Skeletal muscle satellite cell (primary cell): ENCODE results near the gene FBXW11.

Experiments used
- H3K27me3 ChIP-seq: 2 replicates; pipeline ENCODE4 v1.7.0; 2013; ENCODE audit warnings: low read length; ENCODE audit not compliant: control insufficient read depth, insufficient read depth
- H3K36me3 ChIP-seq: 2 replicates; pipeline ENCODE4 v1.7.0; 2013; ENCODE audit warnings: mild to moderate bottlenecking, control low read depth, low read length; ENCODE audit not compliant: insufficient read depth
- H3K4me1 ChIP-seq: 2 replicates; pipeline ENCODE4 v1.7.0; 2013; ENCODE audit warnings: low read length; ENCODE audit not compliant: control insufficient read depth, insufficient read depth
- H3K4me2 ChIP-seq: 2 replicates; pipeline ENCODE4 v1.7.0; 2013; ENCODE audit warnings: mild to moderate bottlenecking, low read length
- H3K4me3 ChIP-seq: 2 replicates; pipeline ENCODE4 v1.7.0; 2013; ENCODE audit warnings: low read length
- H3K9ac ChIP-seq: 2 replicates; pipeline ENCODE4 v1.7.0; 2013; ENCODE audit warnings: mild to moderate bottlenecking, low read depth, low read length, moderate library complexity
- H3K9me3 ChIP-seq: replicated peaks from 2 replicates; pipeline ENCODE4 v1.7.0; 2013; ENCODE audit warnings: mild to moderate bottlenecking, control low read depth, low read length

The FBXW11 gene

GRCh38 chr5:171997011-171997410, 9.4 kb downstream of the FBXW11 start:
- Histone ChIP-seq H3K4me1 (peaks cover 11% of the 10 kb centered on the region), H3K9me3 (no peaks in the 10 kb centered on the region), H3K36me3 (peaks cover 12% of the 10 kb centered on the region), H3K4me2 (no peak overlapping the region), H3K9ac (no peak overlapping the region), H3K4me3 (no peak overlapping the region), H3K27me3 (no peaks in the 10 kb centered on the region)

GRCh38 chr5:171992813-171993212, 13.6 kb downstream of the FBXW11 start:
- peaks cover 13% of the 10 kb centered on the region for H3K4me1 ChIP-seq
- no peak overlapping the region for H3K4me3 ChIP-seq
- H3K9ac ChIP-seq = no peak overlapping the region
- H3K36me3 ChIP-seq = peaks cover 16% of the 10 kb centered on the region
- no peaks in the 10 kb centered on the region for H3K27me3 ChIP-seq
- no peak overlapping the region for H3K4me2 ChIP-seq
- H3K9me3 ChIP-seq = no peaks in the 10 kb centered on the region

- Histone ChIP-seq H3K4me3 (no peak overlapping the region), H3K9ac (no peak overlapping the region), H3K4me2 (no peak overlapping the region), H3K9me3 (no peaks in the 10 kb centered on the region), H3K4me1 (peaks cover 12% of the 10 kb centered on the region), H3K27me3 (no peaks in the 10 kb centered on the region), H3K36me3 (peaks cover 16% of the 10 kb centered on the region)
Measured at GRCh38 chr5:171992305-171992704, 14.1 kb downstream of the FBXW11 start.

- H3K4me3 ChIP-seq = no peak overlapping the region
Measured at GRCh38 chr5:171990713-171991015, 15.8 kb downstream of the FBXW11 start.

GRCh38 chr5:171989946-171990712, 16.3 kb downstream of the FBXW11 start:
- Histone ChIP-seq H3K4me2 (no peak overlapping the region), H3K27me3 (no peaks in the 10 kb centered on the region), H3K4me3 (no peak overlapping the region), H3K9me3 (no peaks in the 10 kb centered on the region), H3K9ac (no peak overlapping the region), H3K36me3 (peaks cover 8% of the 10 kb centered on the region), H3K4me1 (peaks cover 11% of the 10 kb centered on the region)

More at GRCh38 chr5:171990713-171991015, 15.8 kb downstream of the FBXW11 start:
- Histone ChIP-seq H3K4me2 (no peak overlapping the region), H3K27me3 (no peaks in the 10 kb centered on the region), H3K9me3 (no peaks in the 10 kb centered on the region), H3K4me1 (peaks cover 7% of the 10 kb centered on the region), H3K9ac (no peak overlapping the region), H3K36me3 (peaks cover 8% of the 10 kb centered on the region)

GRCh38 chr5:171989276-171989675, 17.2 kb downstream of the FBXW11 start:
- Histone ChIP-seq H3K27me3 (no peaks in the 10 kb centered on the region), H3K4me2 (no peak overlapping the region), H3K4me1 (peaks cover 20% of the 10 kb centered on the region), H3K9me3 (no peaks in the 10 kb centered on the region), H3K9ac (no peak overlapping the region), H3K4me3 (no peak overlapping the region), H3K36me3 (peaks cover 8% of the 10 kb centered on the region)

- H3K9ac ChIP-seq = no peak overlapping the region
- no peaks in the 10 kb centered on the region for H3K27me3 ChIP-seq
- H3K9me3 ChIP-seq = no peaks in the 10 kb centered on the region
- no peak overlapping the region for H3K4me2 ChIP-seq
- peaks cover 24% of the 10 kb centered on the region for H3K4me1 ChIP-seq
- peaks cover 4% of the 10 kb centered on the region for H3K36me3 ChIP-seq
- no peak overlapping the region for H3K4me3 ChIP-seq
Measured at GRCh38 chr5:171986772-171987171, 19.7 kb downstream of the FBXW11 start.

GRCh38 chr5:171984748-171985419, 21.6 kb downstream of the FBXW11 start:
- H3K9ac ChIP-seq = no peak overlapping the region
- no peaks in the 10 kb centered on the region for H3K36me3 ChIP-seq
- H3K9me3 ChIP-seq = no peaks in the 10 kb centered on the region
- H3K27me3 ChIP-seq = no peaks in the 10 kb centered on the region
- H3K4me1 ChIP-seq = peaks cover 18% of the 10 kb centered on the region
- H3K4me3 ChIP-seq = no peak overlapping the region
- H3K4me2 ChIP-seq = peak overlapping the region; percentile 30

GRCh38 chr5:171981847-171982246, 24.6 kb downstream of the FBXW11 start:
- peaks cover 9% of the 10 kb centered on the region for H3K9me3 ChIP-seq
- H3K27me3 ChIP-seq = no peaks in the 10 kb centered on the region

GRCh38 chr5:171980792-171981191, 25.6 kb downstream of the FBXW11 start:
- no peak overlapping the region for H3K9ac ChIP-seq
- H3K27me3 ChIP-seq = no peaks in the 10 kb centered on the region
- H3K4me2 ChIP-seq = no peak overlapping the region
- H3K4me3 ChIP-seq = no peak overlapping the region
- peaks cover 9% of the 10 kb centered on the region for H3K9me3 ChIP-seq
- H3K4me1 ChIP-seq = peaks cover 19% of the 10 kb centered on the region
- no peaks in the 10 kb centered on the region for H3K36me3 ChIP-seq

More at GRCh38 chr5:171981847-171982246, 24.6 kb downstream of the FBXW11 start:
- Histone ChIP-seq H3K9ac (no peak overlapping the region), H3K4me1 (peaks cover 17% of the 10 kb centered on the region), H3K4me2 (no peak overlapping the region), H3K4me3 (no peak overlapping the region), H3K36me3 (no peaks in the 10 kb centered on the region)

- no peak overlapping the region for H3K4me3 ChIP-seq
Measured at GRCh38 chr5:171979606-171980005, 26.8 kb downstream of the FBXW11 start.

GRCh38 chr5:171978519-171978918, 27.9 kb downstream of the FBXW11 start:
- no peak overlapping the region for H3K9ac ChIP-seq

More at GRCh38 chr5:171979606-171980005, 26.8 kb downstream of the FBXW11 start:
- Histone ChIP-seq H3K27me3 (no peaks in the 10 kb centered on the region), H3K4me1 (peaks cover 19% of the 10 kb centered on the region), H3K9ac (no peak overlapping the region), H3K9me3 (peaks cover 9% of the 10 kb centered on the region), H3K36me3 (no peaks in the 10 kb centered on the region), H3K4me2 (no peak overlapping the region)

More at GRCh38 chr5:171978519-171978918, 27.9 kb downstream of the FBXW11 start:
- Histone ChIP-seq H3K4me1 (peaks cover 12% of the 10 kb centered on the region), H3K36me3 (no peaks in the 10 kb centered on the region), H3K9me3 (peaks cover 9% of the 10 kb centered on the region), H3K4me2 (no peak overlapping the region), H3K4me3 (no peak overlapping the region), H3K27me3 (no peaks in the 10 kb centered on the region)
